Panc1 (cell line): ENCODE measurements around the gene HMGA1. TPM values are rescaled to one million over a fixed set of nuclear protein-coding genes. Genes with fewer than 3 reads are reported as not detected.

ENCODE experiments used
- ATAC-seq: fragments of 200-7000 bp; cut with Tn5 transposase; 2 replicates; pipeline ENCODE4 v1.9.1; 2020; ENCODE audit warnings: mild to moderate bottlenecking, moderate library complexity
- BruUV-seq: library from RNA; stranded (reverse); fragments of 400-500 nt; replicated peaks from 2 replicates; lab custom pipeline; 2021; lab: Mats Ljungman, UMichigan
- CTCF ChIA-PET: fragments of 300-600 bp; sonication (Branson Sonifier 250); formaldehyde crosslinking; loops from one replicate; lab custom pipeline; 2022; ENCODE audit warnings: antibody characterized with exemption; lab: Charles Lee
- POLR2A ChIA-PET: fragments of 300-600 bp; sonication (Branson Sonifier 250); formaldehyde crosslinking; loops from one replicate; lab custom pipeline; 2022; ENCODE audit warnings: antibody characterized with exemption; lab: Charles Lee
- DNase-seq: peaks from one replicate; pipeline ENCODE4 v3.0.0-alpha.2; 2010; ENCODE audit warnings: low read depth, low spot score
- H3K27ac ChIP-seq: 2 replicates; pipeline ENCODE4 v1.5.1; 2011; ENCODE audit warnings: mild to moderate bottlenecking, low read length, inconsistent platforms
- H3K27me3 ChIP-seq: fragments of 200-500 bp; sonication (Bioruptor generic); 2 replicates; pipeline ENCODE4 v1.6.0; 2014; ENCODE audit warnings: low read length, inconsistent platforms; ENCODE audit not compliant: control insufficient read depth, insufficient read depth
- H3K36me3 ChIP-seq: fragments of 200-500 bp; sonication (Bioruptor generic); 2 replicates; pipeline ENCODE4 v1.5.1; 2014; ENCODE audit warnings: inconsistent platforms, mild to moderate bottlenecking, low read length, moderate library complexity; ENCODE audit not compliant: control insufficient read depth, insufficient read depth
- H3K4me1 ChIP-seq: 2 replicates; pipeline ENCODE4 v1.5.1; 2011; ENCODE audit warnings: inconsistent platforms, mild to moderate bottlenecking, low read length, moderate library complexity; ENCODE audit not compliant: control insufficient read depth, insufficient read depth
- H3K4me3 ChIP-seq, 2 experiments: 2 replicates each; pipeline ENCODE4 v1.5.1; 2011 to 2012; ENCODE audit warnings: low read depth in 2 of 2, low read length in 2 of 2, mild to moderate bottlenecking in 2 of 2, inconsistent platforms in 1 of 2, moderate library complexity in 1 of 2
- H3K9me3 ChIP-seq: fragments of 200-500 bp; sonication (Bioruptor generic); 2 replicates; pipeline ENCODE4 v1.5.1; 2014; ENCODE audit warnings: low read depth, mild to moderate bottlenecking, inconsistent platforms, low read length, moderate library complexity; ENCODE audit not compliant: control insufficient read depth, insufficient read depth
- CTCF ChIP-seq: fragments of 450-650 bp; IDR thresholded peaks from 2 replicates; pipeline ENCODE4 v1.5.1; 2017; ENCODE audit warnings: mild to moderate bottlenecking
- POLR2AphosphoS5 ChIP-seq: IDR thresholded peaks from 2 replicates; pipeline ENCODE4 v1.6.1; 2012; ENCODE audit warnings: mild to moderate bottlenecking, low read depth, low read length, moderate library complexity
- REST ChIP-seq, 2 experiments: IDR thresholded peaks; 2 replicates each; pipeline ENCODE4 v1.6.1; 2011 to 2012; ENCODE audit warnings: low read depth in 2 of 2, control low read depth in 1 of 2, low read length in 1 of 2, mild to moderate bottlenecking in 1 of 2, moderate library complexity in 1 of 2; ENCODE audit not compliant: insufficient read depth in 1 of 2
- SIN3A ChIP-seq: IDR thresholded peaks from 2 replicates; pipeline ENCODE4 v1.6.1; 2012; ENCODE audit warnings: low read depth, mild to moderate bottlenecking, low read length, moderate library complexity, borderline replicate concordance; ENCODE audit not compliant: insufficient read depth
- TCF7L2 ChIP-seq: IDR thresholded peaks from 2 replicates; pipeline ENCODE4 v1.6.1; 2011; ENCODE audit warnings: mild to moderate bottlenecking, low read depth, low read length, inconsistent platforms
- in situ Hi-C: cut with HindIII; loops from 2 replicates; pipeline ENCODE4 v1.10.0; 2016; ENCODE audit warnings: low sequenced_read_pairs, low pct_unique_long_range_greater_than_20kb
- intact Hi-C: fragments of 100-400 bp; cut with micrococcal nuclease; formaldehyde crosslinking; loops from one replicate; pipeline ENCODE4 v1.10.0; 2022; ENCODE audit not compliant: unreplicated experiment
- total RNA-seq: library from RNA; stranded (reverse); gene quantifications from one replicate; pipeline ENCODE4 v1.2.1, GENCODE V29; 2021; ENCODE audit not compliant: unreplicated experiment

The HMGA1 gene
- total RNA-seq, 1 experiment from 2014 or later = 444 TPM

GRCh38 chr6:34190504-34191122 is 46.1 kb upstream of the HMGA1 start:
- CTCF ChIA-PET = interaction anchor here (0.5 to 1.4 kb wide), 2 partner anchors 27 to 104 kb away, joined by 3 to 4 read pairs; no protein-coding TSS in a partner anchor
- H3K9me3 ChIP-seq = no peaks in the 10 kb centered on the region
- no peak for DNase-seq
- no peaks in the 10 kb centered on the region for H3K4me1 ChIP-seq
- H3K36me3 ChIP-seq = no peaks in the 10 kb centered on the region
- in situ Hi-C loops = no loop called here
- ATAC-seq = no peak
- intact Hi-C loops = no loop called here
- no peaks in the 10 kb centered on the region for H3K27me3 ChIP-seq
- no peak overlapping the region for H3K27ac ChIP-seq
- H3K4me3 ChIP-seq = no peak overlapping the region
- POLR2A ChIA-PET = no interaction called here
- BruUV-seq = no TSS peak
- TF ChIP-seq CTCF (no peak; the same call in 1 of the 2 replicates), TCF7L2 (no peak), POLR2AphosphoS5 (no peak), SIN3A (no peak), REST (IDR thresholded peaks at IDR 0.05; ENCODE audit: insufficient read depth in 1 of 2, low read depth in 2 of 2, low read length in 1 of 2) (no peak)

- no peaks in the 10 kb centered on the region for H3K9me3 ChIP-seq
- no peaks in the 10 kb centered on the region for H3K36me3 ChIP-seq
- POLR2A ChIA-PET = interaction anchor here (0.7 kb wide), 1 partner anchor 1297 kb away, joined by 6 read pairs; no protein-coding TSS in a partner anchor
- no peak overlapping the region for H3K27ac ChIP-seq
- in situ Hi-C loops = no loop called here
- no TSS peak for BruUV-seq
- no peak for TF ChIP-seq POLR2AphosphoS5
- TF ChIP-seq TCF7L2 = no peak
- no peak for TF ChIP-seq REST (IDR thresholded peaks at IDR 0.05; ENCODE audit: insufficient read depth in 1 of 2, low read depth in 2 of 2, low read length in 1 of 2)
- TF ChIP-seq CTCF = peak; percentile 50
- CTCF ChIA-PET = interaction anchor here (0.6 to 1.5 kb wide), 2 partner anchors 31 to 221 kb away, joined by 7 to 15 read pairs; no protein-coding TSS in a partner anchor
- ATAC-seq (no peak), DNase-seq (no peak)
- no peaks in the 10 kb centered on the region for H3K27me3 ChIP-seq
- H3K4me1 ChIP-seq = no peaks in the 10 kb centered on the region
- intact Hi-C loops = loop anchor here (5.0 kb wide), 1 partner anchor 48 kb away; no protein-coding TSS in a partner anchor
- no peak overlapping the region for H3K4me3 ChIP-seq
Observed at GRCh38 chr6:34194772-34195171, 41.9 kb upstream of the HMGA1 start.
